Ovary (tissue), 3 donors: ENCODE data around the gene SRRM3.

Experiments
- POLR2A ChIP-seq: fragments of 450-650 bp; IDR thresholded peaks from one replicate; pipeline ENCODE4 v1.6.1; 2017; ENCODE audit warnings: antibody characterized with exemption, mild to moderate bottlenecking, moderate library complexity
- TF ChIP-seq, protein P1 (sequence below), 3 donors: fragments of 450-650 bp in 2 of 3; fragments of 200-600 bp in 1 of 3; IDR thresholded peaks; one replicate each; pipeline versions ENCODE4 v1.5.1 to v1.8.0; 2016 to 2022; ENCODE audit warnings: antibody characterized with exemption in 3 of 3, mild to moderate bottlenecking in 1 of 3
- donor health status: DM: no; HTN: no; CAD: no.

DNA sequence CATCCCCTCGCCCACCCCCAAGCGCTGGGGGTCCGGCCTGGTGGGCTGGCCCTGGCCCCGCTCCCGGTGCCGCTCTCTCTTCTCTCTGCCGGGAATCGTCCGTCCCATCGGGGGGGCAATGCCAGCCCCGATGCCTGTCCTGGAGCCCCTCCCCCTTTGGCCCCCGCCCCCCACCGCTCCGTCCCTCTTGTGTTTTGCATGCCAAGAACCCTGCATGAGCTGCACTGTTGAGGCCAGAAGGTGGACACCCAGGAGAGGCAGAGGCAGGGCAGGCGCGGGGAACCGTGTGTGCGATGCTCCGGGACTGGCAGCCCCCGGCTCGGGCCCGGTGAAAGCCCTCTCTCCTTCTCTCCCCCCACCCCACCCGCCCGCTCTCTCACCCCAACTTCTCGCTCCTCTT lies 78.7 kb downstream of the SRRM3 start:
- TF ChIP-seq, protein P1, sequence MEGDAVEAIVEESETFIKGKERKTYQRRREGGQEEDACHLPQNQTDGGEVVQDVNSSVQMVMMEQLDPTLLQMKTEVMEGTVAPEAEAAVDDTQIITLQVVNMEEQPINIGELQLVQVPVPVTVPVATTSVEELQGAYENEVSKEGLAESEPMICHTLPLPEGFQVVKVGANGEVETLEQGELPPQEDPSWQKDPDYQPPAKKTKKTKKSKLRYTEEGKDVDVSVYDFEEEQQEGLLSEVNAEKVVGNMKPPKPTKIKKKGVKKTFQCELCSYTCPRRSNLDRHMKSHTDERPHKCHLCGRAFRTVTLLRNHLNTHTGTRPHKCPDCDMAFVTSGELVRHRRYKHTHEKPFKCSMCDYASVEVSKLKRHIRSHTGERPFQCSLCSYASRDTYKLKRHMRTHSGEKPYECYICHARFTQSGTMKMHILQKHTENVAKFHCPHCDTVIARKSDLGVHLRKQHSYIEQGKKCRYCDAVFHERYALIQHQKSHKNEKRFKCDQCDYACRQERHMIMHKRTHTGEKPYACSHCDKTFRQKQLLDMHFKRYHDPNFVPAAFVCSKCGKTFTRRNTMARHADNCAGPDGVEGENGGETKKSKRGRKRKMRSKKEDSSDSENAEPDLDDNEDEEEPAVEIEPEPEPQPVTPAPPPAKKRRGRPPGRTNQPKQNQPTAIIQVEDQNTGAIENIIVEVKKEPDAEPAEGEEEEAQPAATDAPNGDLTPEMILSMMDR (IDR thresholded peaks at IDR 0.05) = no peak
- TF ChIP-seq POLR2A = no peak
